DMS53 treated with DMSO at 0.1 percent for 48 hours (cell line): Measurements from ENCODE around the gene RRP8.

Experiments used
- DNase-seq: peaks from one replicate; lab custom pipeline; 2025; ENCODE audit not compliant: unreplicated experiment; lab: John Stamatoyannopoulos, UW

Gene RRP8

GRCh38 chr11:6603287-6604080 is at the start of gene RRP8, which contains the start of gene ILK:
Gene RRP8 (minus strand): TSS chr11:6603616. CDS start chr11:6603502, 114 bp downstream.
Gene ILK (plus strand): TSS chr11:6603774. CDS start chr11:6604272, 498 bp downstream.
- DNase-seq: peak; percentile 60

GRCh38 chr11:6653097-6653496 is 49.7 kb upstream of the RRP8 start:
- no peak for DNase-seq

- no peak for DNase-seq
Measured at GRCh38 chr11:6652182-6652581, 48.8 kb upstream of the RRP8 start.

- no peak for DNase-seq
Measured at GRCh38 chr11:6650980-6651379, 47.6 kb upstream of the RRP8 start.

- no peak for DNase-seq
Measured at GRCh38 chr11:6650104-6650503, 46.7 kb upstream of the RRP8 start.

GRCh38 chr11:6648501-6648900 is 45.1 kb upstream of the RRP8 start:
- DNase-seq: no peak

GRCh38 chr11:6647836-6648235 is 44.4 kb upstream of the RRP8 start:
- DNase-seq: no peak

GRCh38 chr11:6646918-6647679 is 43.7 kb upstream of the RRP8 start:
- DNase-seq: no peak

- no peak for DNase-seq
Measured at GRCh38 chr11:6646576-6646917, 43.1 kb upstream of the RRP8 start.

GRCh38 chr11:6646071-6646470 is 42.7 kb upstream of the RRP8 start:
- DNase-seq: no peak

GRCh38 chr11:6642957-6643356 is 39.5 kb upstream of the RRP8 start:
- no peak for DNase-seq

- DNase-seq: no peak
Measured at GRCh38 chr11:6640985-6641701, 37.7 kb upstream of the RRP8 start.

- DNase-seq: no peak
Measured at GRCh38 chr11:6640036-6640984, 36.9 kb upstream of the RRP8 start.

GRCh38 chr11:6638429-6638828 is 35.0 kb upstream of the RRP8 start:
- no peak for DNase-seq

GRCh38 chr11:6637871-6638270 is 34.5 kb upstream of the RRP8 start:
- DNase-seq: no peak

GRCh38 chr11:6636480-6636879 is 33.1 kb upstream of the RRP8 start:
- no peak for DNase-seq

GRCh38 chr11:6635082-6635932 is 31.9 kb upstream of the RRP8 start:
- no peak for DNase-seq

GRCh38 chr11:6634534-6634933 is 31.1 kb upstream of the RRP8 start:
- DNase-seq: no peak
